ENCODE results near the gene VPS8. TPM values are rescaled to one million over a fixed set of nuclear protein-coding genes. Genes with fewer than 3 reads are reported as not detected.

Gene VPS8
- total RNA-seq, 4 donors from 2014 or later = 32.5 to 63.7 (median 45.6) TPM

GRCh38 chr3:184911570-184911969 lies 99.6 kb downstream of the VPS8 start:
- DNase-seq (ENCODE audit: low spot score) (no peak), ATAC-seq (ENCODE audit: low FRiP score) (no peak)
- no peak for TF ChIP-seq CTCF (IDR thresholded peaks at IDR 0.05)

GRCh38 chr3:184912163-184912562 lies 100.2 kb downstream of the VPS8 start:
- DNase-seq (ENCODE audit: low spot score) (no peak), ATAC-seq (ENCODE audit: low FRiP score) (no peak)
- TF ChIP-seq CTCF (IDR thresholded peaks at IDR 0.05) = no peak

GRCh38 chr3:184914628-184915027 lies 102.7 kb downstream of the VPS8 start:
- TF ChIP-seq CTCF (IDR thresholded peaks at IDR 0.05) = no peak
- ATAC-seq (ENCODE audit: low FRiP score) (no peak), DNase-seq (ENCODE audit: low spot score) (no peak)

- ATAC-seq (ENCODE audit: low FRiP score) (no peak), DNase-seq (ENCODE audit: low spot score) (no peak)
- no peak for TF ChIP-seq CTCF (IDR thresholded peaks at IDR 0.05)
Observed at GRCh38 chr3:184918750-184919149, 106.8 kb downstream of the VPS8 start.

- ATAC-seq (ENCODE audit: low FRiP score) = no peak
- TF ChIP-seq CTCF (IDR thresholded peaks at IDR 0.05) = no peak
- no peak for DNase-seq (ENCODE audit: low spot score)
Observed at GRCh38 chr3:184919651-184920050, 107.7 kb downstream of the VPS8 start.

- TF ChIP-seq CTCF (IDR thresholded peaks at IDR 0.05) = no peak
- DNase-seq (ENCODE audit: low spot score) (no peak), ATAC-seq (ENCODE audit: low FRiP score) (no peak)
Observed at GRCh38 chr3:184924547-184924946, 112.6 kb downstream of the VPS8 start.

GRCh38 chr3:184927796-184928315 lies 115.9 kb downstream of the VPS8 start:
- DNase-seq (ENCODE audit: low spot score) = no peak
- no peak for ATAC-seq (ENCODE audit: low FRiP score)
- no peak for TF ChIP-seq CTCF (IDR thresholded peaks at IDR 0.05)
